ENCODE measurements around the gene GPN3.
"Not testable (repeated sequence)": the region's sequence is repeated elsewhere in the genome, so short reads cannot be mapped to it uniquely, and the experiment has no call there.

GPN3 gene

GRCh38 chr12:110468214-110469048 lies at the start of gene GPN3, which contains the start of gene FAM216A:
TSS of gene GPN3 (minus strand) at chr12:110468257. CDS start at chr12:110468203, 54 bp downstream.
TSS of gene FAM216A (plus strand) at chr12:110468845. CDS start at chr12:110468876, 31 bp downstream.
- DNase-seq, result peak; percentile 96 to 97

GRCh38 chr12:110516995-110517394 lies 48.9 kb upstream of the GPN3 start:
- DNase-seq, result no peak

- no peak for DNase-seq
Measured at GRCh38 chr12:110514363-110514762, 46.3 kb upstream of the GPN3 start.

GRCh38 chr12:110513842-110514241 lies 45.8 kb upstream of the GPN3 start:
- no peak for DNase-seq

GRCh38 chr12:110508071-110508586 lies 40.1 kb upstream of the GPN3 start:
- no peak for DNase-seq

GRCh38 chr12:110505332-110505731 lies 37.3 kb upstream of the GPN3 start:
- no peak for DNase-seq

- no peak for DNase-seq
Measured at GRCh38 chr12:110503432-110503831, 35.4 kb upstream of the GPN3 start.

- peak; percentile 99 for DNase-seq
Measured at GRCh38 chr12:110501752-110502738, 34.0 kb upstream of the GPN3 start, which contains the start of the genes RAD9B and VPS29. TSS of gene RAD9B (plus strand) at chr12:110502331. CDS start at chr12:110502338, 7 bp downstream. TSS of gene VPS29 (minus strand) at chr12:110502111. CDS start at chr12:110502051, 60 bp downstream.

- peak in 1 of 2 donors; percentile 30 for DNase-seq
Measured at GRCh38 chr12:110501399-110501751, 33.3 kb upstream of the GPN3 start.

GRCh38 chr12:110498984-110499706 lies 31.1 kb upstream of the GPN3 start:
- DNase-seq, result no peak

- no peak for DNase-seq
Measured at GRCh38 chr12:110475426-110475825, 7.4 kb upstream of the GPN3 start.

GRCh38 chr12:110467847-110468213 lies 227 bp downstream of the GPN3 start:
- no peak for DNase-seq

- no peak for DNase-seq
Measured at GRCh38 chr12:110466791-110467190, 1.3 kb downstream of the GPN3 start.

- not testable (repeated sequence) for DNase-seq
Measured at GRCh38 chr12:110465765-110466164, 2.3 kb downstream of the GPN3 start.

- DNase-seq, result no peak
Measured at GRCh38 chr12:110465024-110465423, 3.0 kb downstream of the GPN3 start.

- not testable (repeated sequence) for DNase-seq
Measured at GRCh38 chr12:110461189-110461588, 6.9 kb downstream of the GPN3 start.

GRCh38 chr12:110458756-110459155 lies 9.3 kb downstream of the GPN3 start:
- no peak for DNase-seq

GRCh38 chr12:110453569-110454296 lies 14.3 kb downstream of the GPN3 start:
- DNase-seq, result no peak

GRCh38 chr12:110451263-110451662 lies 16.8 kb downstream of the GPN3 start:
- no peak for DNase-seq

- DNase-seq, result peak; percentile 95
Measured at GRCh38 chr12:110449799-110450497, 18.1 kb downstream of the GPN3 start, which contains the start of gene ARPC3. TSS of gene ARPC3 (minus strand) at chr12:110450337. CDS start at chr12:110450260, 77 bp downstream.

- no peak for DNase-seq
Measured at GRCh38 chr12:110444455-110444854, 23.6 kb downstream of the GPN3 start.
